Spleen (tissue), 7 donors: Measurements from ENCODE around the gene KRTAP10-2.

Experiments
- POLR2AphosphoS5 ChIP-seq, 3 donors: sonication (generic); formaldehyde crosslinking; IDR thresholded peaks; one replicate each; pipeline ENCODE4 v1.5.1; 2017; ENCODE audit warnings: antibody characterized with exemption in 3 of 3
- TF ChIP-seq, protein P1 (sequence below), 11 experiments: fragments of 200-600 bp in 7 of 11; fragments of 450-650 bp in 4 of 11; sonication (generic) in 4 of 11; IDR thresholded peaks in 8 of 11; conservative IDR thresholded peaks in 3 of 11; 1 replicate in 7 of 11; 2 replicates in 4 of 11; pipeline versions ENCODE4 v1.4.0 to v1.8.0; 2016 to 2021; ENCODE audit warnings: antibody characterized with exemption in 11 of 11, inconsistent platforms in 4 of 11, mild to moderate bottlenecking in 1 of 11
- donor health status: DM: no; HTN: no; CAD: no; lungs with moderate emphysema.
- donor health status: DM: no; HTN: no; CAD: no.
- donor health status: DM: no; HTN: no; CAD: no.

DNA sequence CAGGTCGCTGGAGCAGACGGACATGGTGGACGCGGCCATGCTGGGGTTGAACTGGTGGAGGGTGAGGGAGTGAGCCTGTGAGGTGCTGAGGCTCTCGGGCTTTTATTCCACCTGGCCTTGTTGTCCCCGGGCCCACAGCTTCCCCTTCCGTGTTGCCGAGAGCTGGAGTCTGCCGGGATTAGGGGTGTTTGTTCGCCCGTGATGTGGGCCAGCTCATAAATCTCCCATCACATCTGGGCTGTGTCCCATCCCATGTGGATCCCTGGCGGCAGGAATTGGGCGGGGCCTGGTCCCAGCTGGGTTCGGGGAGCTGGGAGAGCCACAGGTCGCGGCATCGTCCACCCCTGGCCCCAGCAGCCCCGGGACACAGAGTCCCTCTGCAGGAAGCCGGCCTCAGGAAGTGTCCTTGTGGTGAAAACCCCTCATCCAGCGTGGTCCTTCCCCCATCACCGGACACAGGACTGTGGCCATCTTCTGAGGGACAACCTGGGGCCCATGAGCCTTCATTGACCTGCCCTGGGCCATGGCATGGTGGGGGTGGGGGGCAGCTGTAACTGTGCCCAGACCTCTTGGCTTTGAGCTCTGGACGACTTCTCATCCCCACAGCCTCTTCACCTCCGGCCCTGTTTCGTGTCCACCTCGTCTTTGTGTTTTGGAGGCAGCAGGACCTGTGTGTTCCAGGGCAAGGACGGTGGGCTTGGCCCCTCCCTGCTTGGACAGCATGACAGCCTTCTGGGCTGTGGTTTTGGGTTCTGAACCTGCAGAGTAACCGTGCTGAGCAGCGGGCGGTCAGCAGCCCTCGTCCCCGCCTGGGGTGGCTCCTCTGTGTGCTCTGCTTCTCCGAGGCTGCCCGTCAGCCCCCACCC is 41.4 kb upstream of the KRTAP10-2 start, which contains the start of gene KRTAP10-6:
- TF ChIP-seq, protein P1, sequence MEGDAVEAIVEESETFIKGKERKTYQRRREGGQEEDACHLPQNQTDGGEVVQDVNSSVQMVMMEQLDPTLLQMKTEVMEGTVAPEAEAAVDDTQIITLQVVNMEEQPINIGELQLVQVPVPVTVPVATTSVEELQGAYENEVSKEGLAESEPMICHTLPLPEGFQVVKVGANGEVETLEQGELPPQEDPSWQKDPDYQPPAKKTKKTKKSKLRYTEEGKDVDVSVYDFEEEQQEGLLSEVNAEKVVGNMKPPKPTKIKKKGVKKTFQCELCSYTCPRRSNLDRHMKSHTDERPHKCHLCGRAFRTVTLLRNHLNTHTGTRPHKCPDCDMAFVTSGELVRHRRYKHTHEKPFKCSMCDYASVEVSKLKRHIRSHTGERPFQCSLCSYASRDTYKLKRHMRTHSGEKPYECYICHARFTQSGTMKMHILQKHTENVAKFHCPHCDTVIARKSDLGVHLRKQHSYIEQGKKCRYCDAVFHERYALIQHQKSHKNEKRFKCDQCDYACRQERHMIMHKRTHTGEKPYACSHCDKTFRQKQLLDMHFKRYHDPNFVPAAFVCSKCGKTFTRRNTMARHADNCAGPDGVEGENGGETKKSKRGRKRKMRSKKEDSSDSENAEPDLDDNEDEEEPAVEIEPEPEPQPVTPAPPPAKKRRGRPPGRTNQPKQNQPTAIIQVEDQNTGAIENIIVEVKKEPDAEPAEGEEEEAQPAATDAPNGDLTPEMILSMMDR (IDR thresholded peaks at IDR 0.05 in 8 of 11, conservative IDR thresholded peaks at IDR 0.05 in 3 of 11): no peak
- no peak for TF ChIP-seq POLR2AphosphoS5 (IDR thresholded peaks at IDR 0.05)
